ENCODE data around the gene RPL37A.

The RPL37A gene

GRCh38 chr2:216490061-216490460 lies 8.6 kb upstream of the RPL37A start:
- H2AFZ ChIP-seq (ENCODE audit: low read depth, low read length), result no peak overlapping the region
- no peaks in the 10 kb centered on the region for H3K79me2 ChIP-seq (ENCODE audit: insufficient read depth, low read length)
- no peaks in the 10 kb centered on the region for H3K27me3 ChIP-seq (ENCODE audit: insufficient read depth, low read length, poor library complexity)
- H4K20me1 ChIP-seq (ENCODE audit: insufficient read depth, low read length), result no peaks in the 10 kb centered on the region
- H3K4me1 ChIP-seq (ENCODE audit: insufficient read depth, low read length), result no peaks in the 10 kb centered on the region
- H3K4me3 ChIP-seq (ENCODE audit: low read depth in 1 of 2, low read length in 2 of 2), result no peak overlapping the region
- no peak overlapping the region for H3K9ac ChIP-seq (ENCODE audit: low read depth, low read length)
- H3K4me2 ChIP-seq (ENCODE audit: insufficient read depth, low read length), result no peak overlapping the region
- no peak overlapping the region for H3K27ac ChIP-seq (ENCODE audit: low read length)
- no peak for ATAC-seq (ENCODE audit: insufficient read depth, low read depth)
- H3K9me3 ChIP-seq (ENCODE audit: insufficient read depth, low read length, severe bottlenecking), result no peaks in the 10 kb centered on the region
- no peak for TF ChIP-seq CTCF (IDR thresholded peaks at IDR 0.05; ENCODE audit: borderline replicate concordance, extremely low read depth, low read length, poor library complexity, severe bottlenecking)
- TF ChIP-seq EZH2 (IDR thresholded peaks at IDR 0.05; ENCODE audit: borderline replicate concordance, low read depth, low read length, severe bottlenecking), result no peak
- no peak for DNase-seq
- no peaks in the 10 kb centered on the region for H3K36me3 ChIP-seq (ENCODE audit: insufficient read depth, low read length)

GRCh38 chr2:216491793-216492596 lies 6.6 kb upstream of the RPL37A start:
- Histone ChIP-seq H3K4me3 (ENCODE audit: low read depth in 1 of 2, low read length in 2 of 2) (no peak overlapping the region), H3K79me2 (ENCODE audit: insufficient read depth, low read length) (no peaks in the 10 kb centered on the region), H4K20me1 (ENCODE audit: insufficient read depth, low read length) (no peaks in the 10 kb centered on the region), H3K27me3 (ENCODE audit: insufficient read depth, low read length, poor library complexity) (no peaks in the 10 kb centered on the region), H3K9ac (ENCODE audit: low read depth, low read length) (no peak overlapping the region), H2AFZ (ENCODE audit: low read depth, low read length) (no peak overlapping the region), H3K36me3 (ENCODE audit: insufficient read depth, low read length) (no peaks in the 10 kb centered on the region), H3K27ac (ENCODE audit: low read length) (no peak overlapping the region), H3K9me3 (ENCODE audit: insufficient read depth, low read length, severe bottlenecking) (no peaks in the 10 kb centered on the region), H3K4me1 (ENCODE audit: insufficient read depth, low read length) (peaks cover under 1% of the 10 kb centered on the region; the same call in 1 of the 2 replicates), H3K4me2 (ENCODE audit: insufficient read depth, low read length) (no peak overlapping the region)
- TF ChIP-seq EZH2 (IDR thresholded peaks at IDR 0.05; ENCODE audit: borderline replicate concordance, low read depth, low read length, severe bottlenecking) (no peak), CTCF (IDR thresholded peaks at IDR 0.05; ENCODE audit: borderline replicate concordance, extremely low read depth, low read length, poor library complexity, severe bottlenecking) (no peak)
- DNase-seq (no peak), ATAC-seq (ENCODE audit: insufficient read depth, low read depth) (0 out of 3 replicates have a peak, but pooled peaks have one; percentile 22)

- Histone ChIP-seq H2AFZ (ENCODE audit: low read depth, low read length) (no peak overlapping the region), H4K20me1 (ENCODE audit: insufficient read depth, low read length) (no peaks in the 10 kb centered on the region), H3K27ac (ENCODE audit: low read length) (no peak overlapping the region), H3K4me2 (ENCODE audit: insufficient read depth, low read length) (no peak overlapping the region), H3K27me3 (ENCODE audit: insufficient read depth, low read length, poor library complexity) (no peaks in the 10 kb centered on the region), H3K4me1 (ENCODE audit: insufficient read depth, low read length) (peaks cover 8% of the 10 kb centered on the region), H3K79me2 (ENCODE audit: insufficient read depth, low read length) (peaks cover 6% of the 10 kb centered on the region), H3K9ac (ENCODE audit: low read depth, low read length) (no peak overlapping the region), H3K4me3 (ENCODE audit: low read depth in 1 of 2, low read length in 2 of 2) (no peak overlapping the region), H3K9me3 (ENCODE audit: insufficient read depth, low read length, severe bottlenecking) (no peaks in the 10 kb centered on the region), H3K36me3 (ENCODE audit: insufficient read depth, low read length) (no peaks in the 10 kb centered on the region)
- no peak for ATAC-seq (ENCODE audit: insufficient read depth, low read depth)
- no peak for TF ChIP-seq CTCF (IDR thresholded peaks at IDR 0.05; ENCODE audit: borderline replicate concordance, extremely low read depth, low read length, poor library complexity, severe bottlenecking)
- no peak for TF ChIP-seq EZH2 (IDR thresholded peaks at IDR 0.05; ENCODE audit: borderline replicate concordance, low read depth, low read length, severe bottlenecking)
- no peak for DNase-seq
Measured at GRCh38 chr2:216492597-216493333, 5.9 kb upstream of the RPL37A start.
